PFSK-1 (cell line): Measurements from ENCODE around the gene RNF220.

ENCODE experiments used
- FOXP2 ChIP-seq: optimal IDR thresholded peaks from 2 replicates; pipeline ENCODE3; 2011; ENCODE audit warnings: borderline replicate concordance, control low read depth, inconsistent platforms; ENCODE audit not compliant: insufficient read depth; ENCODE audit errors: extremely low read length, extremely low read depth
- POLR2AphosphoS5 ChIP-seq: IDR thresholded peaks from 2 replicates; pipeline ENCODE4 v1.6.1; 2012; ENCODE audit warnings: low read depth, mild to moderate bottlenecking, control low read depth, low read length, moderate library complexity
- REST ChIP-seq, 2 experiments: IDR thresholded peaks; 2 replicates each; pipeline versions ENCODE4 v1.6.1 to v1.8.0; 2011 to 2012; ENCODE audit warnings: low read depth in 2 of 2, low read length in 2 of 2, control low read depth in 1 of 2, inconsistent platforms in 1 of 2, mild to moderate bottlenecking in 1 of 2, moderate library complexity in 1 of 2; ENCODE audit not compliant: insufficient read depth in 1 of 2
- SIN3A ChIP-seq: IDR thresholded peaks from 2 replicates; pipeline ENCODE4 v1.6.1; 2012; ENCODE audit warnings: mild to moderate bottlenecking, low read length, moderate library complexity, borderline replicate concordance; ENCODE audit not compliant: insufficient read depth
- TAF1 ChIP-seq: IDR thresholded peaks from 2 replicates; pipeline ENCODE4 v1.6.1; 2012; ENCODE audit warnings: low read length, control low read depth, borderline replicate concordance; ENCODE audit not compliant: insufficient read depth

The RNF220 gene

GRCh38 chr1:44524655-44525500 lies 119.8 kb downstream of the RNF220 start:
- TF ChIP-seq REST (IDR thresholded peaks at IDR 0.05; ENCODE audit: insufficient read depth in 1 of 2, low read depth in 2 of 2, low read length in 2 of 2) (no peak), POLR2AphosphoS5 (no peak), TAF1 (no peak), SIN3A (no peak), FOXP2 (no peak)

- TF ChIP-seq FOXP2 = no peak
- no peak for TF ChIP-seq POLR2AphosphoS5
- no peak for TF ChIP-seq REST (IDR thresholded peaks at IDR 0.05; ENCODE audit: insufficient read depth in 1 of 2, low read depth in 2 of 2, low read length in 2 of 2)
- TF ChIP-seq SIN3A = no peak
- TF ChIP-seq TAF1 = no peak
These were observed 121.4 kb downstream of the RNF220 start for GRCh38 chr1:44526295-44527073.

GRCh38 chr1:44531785-44532566 lies 126.9 kb downstream of the RNF220 start:
- no peak for TF ChIP-seq POLR2AphosphoS5
- peak in 1 of 2 experiments; percentile 65; a peak in 2 of 4 replicates for TF ChIP-seq REST (IDR thresholded peaks at IDR 0.05; ENCODE audit: insufficient read depth in 1 of 2, low read depth in 2 of 2, low read length in 2 of 2)
- TF ChIP-seq FOXP2 = no peak
- TF ChIP-seq TAF1 = no peak

GRCh38 chr1:44532567-44532944 lies 127.5 kb downstream of the RNF220 start:
- TF ChIP-seq REST (IDR thresholded peaks at IDR 0.05; ENCODE audit: insufficient read depth in 1 of 2, low read depth in 2 of 2, low read length in 2 of 2) (no peak), POLR2AphosphoS5 (no peak), TAF1 (no peak), SIN3A (no peak), FOXP2 (no peak)
